Transverse colon (tissue), 3 donors: ENCODE measurements around the gene PLAU.

Experiments
- EP300 ChIP-seq: sonication (generic); formaldehyde crosslinking; IDR thresholded peaks from one replicate; pipeline ENCODE4 v1.6.1; 2017; ENCODE audit warnings: antibody characterized with exemption, low read depth
- POLR2A ChIP-seq: fragments of 450-650 bp; IDR thresholded peaks from one replicate; pipeline ENCODE4 v1.6.1; 2016; ENCODE audit warnings: antibody characterized with exemption, mild to moderate bottlenecking, moderate library complexity
- TF ChIP-seq, protein P1 (sequence below), 5 experiments: fragments of 200-600 bp in 3 of 5; fragments of 450-650 bp in 2 of 5; sonication (generic) in 3 of 5; IDR thresholded peaks; 1 replicate in 2 of 5; 2 replicates in 3 of 5; pipeline ENCODE4 v1.5.1; 2016 to 2017; ENCODE audit warnings: antibody characterized with exemption in 5 of 5, inconsistent platforms in 3 of 5, mild to moderate bottlenecking in 2 of 5, moderate library complexity in 1 of 5

DNA sequence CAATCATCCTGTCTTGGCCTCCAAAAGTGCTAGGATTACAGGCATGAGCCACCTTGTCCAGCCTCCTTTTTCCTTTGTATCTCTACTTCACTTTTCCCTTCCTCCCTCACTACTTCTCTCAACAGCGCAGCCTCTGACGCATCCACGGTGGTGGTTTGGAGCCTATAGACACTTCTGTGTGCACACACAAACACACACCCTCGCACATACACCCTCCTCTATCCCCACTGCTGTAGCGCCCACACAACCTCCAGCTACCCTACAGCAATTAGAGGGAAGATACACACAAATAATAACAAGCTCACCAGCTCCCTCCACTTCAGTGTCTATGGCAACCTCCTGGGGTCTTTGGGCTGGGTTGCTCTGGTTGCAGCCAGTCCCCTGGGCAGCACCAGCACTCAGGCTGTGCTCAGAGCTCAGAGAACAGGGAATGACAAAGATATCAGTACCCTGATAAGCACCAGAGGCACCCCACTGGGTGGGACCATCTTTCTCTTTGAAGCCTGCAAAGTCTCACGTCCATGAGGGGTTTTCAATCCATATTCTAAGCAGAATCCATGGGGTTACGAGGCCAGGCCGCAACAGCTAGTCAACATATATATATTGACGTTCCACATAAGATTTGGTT lies 33.3 kb upstream of the PLAU start:
- TF ChIP-seq, protein P1, sequence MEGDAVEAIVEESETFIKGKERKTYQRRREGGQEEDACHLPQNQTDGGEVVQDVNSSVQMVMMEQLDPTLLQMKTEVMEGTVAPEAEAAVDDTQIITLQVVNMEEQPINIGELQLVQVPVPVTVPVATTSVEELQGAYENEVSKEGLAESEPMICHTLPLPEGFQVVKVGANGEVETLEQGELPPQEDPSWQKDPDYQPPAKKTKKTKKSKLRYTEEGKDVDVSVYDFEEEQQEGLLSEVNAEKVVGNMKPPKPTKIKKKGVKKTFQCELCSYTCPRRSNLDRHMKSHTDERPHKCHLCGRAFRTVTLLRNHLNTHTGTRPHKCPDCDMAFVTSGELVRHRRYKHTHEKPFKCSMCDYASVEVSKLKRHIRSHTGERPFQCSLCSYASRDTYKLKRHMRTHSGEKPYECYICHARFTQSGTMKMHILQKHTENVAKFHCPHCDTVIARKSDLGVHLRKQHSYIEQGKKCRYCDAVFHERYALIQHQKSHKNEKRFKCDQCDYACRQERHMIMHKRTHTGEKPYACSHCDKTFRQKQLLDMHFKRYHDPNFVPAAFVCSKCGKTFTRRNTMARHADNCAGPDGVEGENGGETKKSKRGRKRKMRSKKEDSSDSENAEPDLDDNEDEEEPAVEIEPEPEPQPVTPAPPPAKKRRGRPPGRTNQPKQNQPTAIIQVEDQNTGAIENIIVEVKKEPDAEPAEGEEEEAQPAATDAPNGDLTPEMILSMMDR (IDR thresholded peaks at IDR 0.05) = no peak
- TF ChIP-seq POLR2A (no peak), EP300 (no peak)
